HG02798 (cell line): Measurements from ENCODE around the gene AVEN.
"Not testable (repeated sequence)": the region's sequence is repeated elsewhere in the genome, so short reads cannot be mapped to it uniquely, and the experiment has no call there.

Experiments
- ATAC-seq: cut with Tn5 transposase; IDR thresholded peaks from one replicate; pipeline ENCODE4 v1.9.1; 2021; ENCODE audit warnings: mild to moderate bottlenecking; ENCODE audit not compliant: unreplicated experiment, poor library complexity

The AVEN gene

DNA sequence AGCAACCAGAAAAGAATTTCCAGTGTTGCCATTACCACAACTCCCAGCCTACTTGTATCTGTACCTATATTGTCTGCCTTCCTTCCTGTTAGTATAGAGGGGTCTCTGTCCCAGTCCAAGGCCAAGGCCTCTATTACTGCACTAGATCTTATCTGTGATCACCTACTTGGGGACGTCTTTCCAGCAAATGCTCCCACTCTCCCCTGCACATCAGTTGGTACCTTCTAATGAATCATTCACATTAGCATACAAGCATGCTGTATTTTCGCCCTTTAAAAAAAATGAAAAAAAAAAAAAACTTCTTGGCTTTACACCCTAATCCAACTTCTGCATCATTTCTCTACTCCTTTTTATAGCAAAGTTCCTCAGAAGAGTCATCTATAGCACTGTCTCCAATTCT, 4.8 kb upstream of the AVEN start:
- no peak for ATAC-seq

GRCh38 chr15:34043391-34043790, 4.4 kb upstream of the AVEN start:
- no peak for ATAC-seq

- no peak for ATAC-seq
Observed at GRCh38 chr15:34039790-34040113, 748 bp upstream of the AVEN start.

DNA sequence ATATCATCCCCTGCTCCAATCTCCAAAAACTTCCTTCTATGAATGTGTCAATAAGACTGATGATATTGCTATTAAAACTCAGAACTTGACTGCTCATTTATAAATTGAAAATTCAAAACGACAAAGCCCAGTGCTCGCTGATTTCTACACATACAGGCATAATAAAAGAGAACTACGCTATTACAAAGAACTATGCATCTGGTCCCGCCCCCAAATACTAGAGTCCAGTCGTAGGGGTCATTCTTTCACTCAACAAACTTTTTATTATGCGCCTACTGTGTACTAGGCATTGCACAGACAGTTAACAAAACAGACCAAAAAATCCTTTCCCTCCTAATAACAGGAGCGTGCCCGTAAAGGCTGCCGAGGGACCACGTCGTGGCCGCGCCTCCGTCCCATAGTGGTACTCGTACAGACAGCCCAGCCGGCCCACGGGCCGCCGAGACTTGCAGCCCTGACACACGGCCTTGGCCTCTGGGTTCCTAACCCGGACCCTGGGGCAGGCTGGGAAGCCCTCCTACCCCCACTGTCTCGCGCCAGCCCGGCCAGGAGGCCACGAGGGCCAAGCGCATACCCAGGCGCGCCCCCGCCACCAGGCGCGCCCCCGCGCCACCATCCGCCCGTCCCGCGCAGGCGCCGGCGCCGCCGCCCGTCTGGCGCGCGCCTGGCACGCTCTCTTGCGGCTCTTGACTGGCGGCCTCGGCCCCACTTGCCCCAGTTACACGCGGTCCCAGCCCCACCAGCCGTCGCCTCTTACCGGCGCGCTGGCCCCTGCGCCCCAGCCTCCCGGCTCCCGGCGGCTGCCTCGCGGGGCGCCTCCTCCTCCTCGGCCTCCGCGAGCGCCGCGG, 757 bp downstream of the AVEN start:
- ATAC-seq: peak; percentile 85

- no peak for ATAC-seq
Observed at GRCh38 chr15:34031987-34032760, 6.8 kb downstream of the AVEN start.

DNA sequence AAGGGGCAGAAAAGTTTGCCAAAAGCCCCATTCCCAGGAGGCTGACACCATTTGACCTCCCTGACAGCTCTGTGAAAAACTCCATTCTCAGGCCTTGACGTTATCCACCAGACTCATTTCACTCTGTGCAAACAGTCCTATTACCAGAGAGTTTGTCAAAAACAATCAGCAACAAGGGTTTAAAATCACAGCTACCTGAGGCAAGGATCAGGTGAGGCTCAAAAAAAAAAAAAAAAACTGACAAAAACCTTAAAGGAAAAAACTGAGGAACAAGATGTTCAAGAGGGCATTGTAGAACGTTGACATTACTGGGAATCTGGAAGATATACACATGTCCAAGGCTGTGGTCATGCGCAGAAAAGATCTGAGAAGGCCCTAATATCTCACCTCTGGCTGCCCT, 11.4 kb downstream of the AVEN start:
- ATAC-seq: no peak

- no peak for ATAC-seq
Observed at GRCh38 chr15:34025252-34025651, 13.8 kb downstream of the AVEN start.

- ATAC-seq: no peak
Observed at GRCh38 chr15:34023907-34024306, 15.1 kb downstream of the AVEN start.

DNA sequence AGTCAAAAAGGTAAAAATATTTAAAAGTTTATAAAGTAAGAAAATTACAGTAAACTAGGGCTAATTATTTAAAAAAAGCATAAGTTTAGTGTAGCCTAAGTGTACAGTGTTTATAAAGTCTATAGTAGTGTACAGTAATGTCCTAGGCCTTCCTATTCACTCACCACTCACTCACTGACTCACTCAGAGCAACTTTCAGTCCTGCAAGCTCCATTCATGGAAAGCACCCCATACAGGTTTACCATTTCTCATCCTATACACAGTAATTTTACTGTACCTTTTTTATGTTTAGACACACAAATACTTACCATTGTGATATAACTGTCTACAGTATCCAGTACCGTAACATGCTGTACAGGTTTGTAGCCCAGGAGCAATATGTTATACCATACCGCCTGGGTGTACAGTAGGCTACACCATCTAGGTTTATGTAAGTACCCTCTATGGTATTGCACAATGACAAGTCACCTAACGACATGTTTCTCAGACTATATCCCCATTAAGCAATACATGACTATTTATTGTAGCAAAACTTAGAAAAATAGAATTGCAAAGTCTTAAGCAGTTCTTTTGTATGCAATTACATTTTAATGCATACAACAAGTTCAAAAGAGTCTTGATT, 19.5 kb downstream of the AVEN start:
- ATAC-seq: no peak

GRCh38 chr15:34018738-34019137, 20.3 kb downstream of the AVEN start:
- ATAC-seq: not testable (repeated sequence)

GRCh38 chr15:34018021-34018645, 20.9 kb downstream of the AVEN start:
- no peak for ATAC-seq

DNA sequence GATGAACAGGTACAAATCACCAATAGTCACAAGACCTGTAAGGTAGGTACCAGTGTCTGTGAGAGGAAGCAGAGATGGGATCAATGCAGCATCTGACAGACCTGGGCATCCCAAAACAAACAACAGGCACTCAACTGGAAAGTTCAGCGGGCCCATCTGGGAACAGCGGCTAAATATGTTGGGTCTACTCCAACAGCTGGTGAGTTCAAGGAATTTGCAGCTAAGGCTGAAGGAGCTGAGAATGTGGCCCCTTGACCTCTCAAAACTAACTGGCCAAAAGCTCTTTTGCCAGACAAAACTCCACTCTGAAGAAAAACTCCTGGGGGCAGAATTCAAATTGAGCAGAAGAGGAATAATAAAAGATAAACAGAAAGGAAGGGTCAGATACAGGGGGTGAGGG, 24.4 kb downstream of the AVEN start:
- no peak for ATAC-seq

- ATAC-seq: no peak
Observed at GRCh38 chr15:34013746-34014145, 25.3 kb downstream of the AVEN start.

GRCh38 chr15:34012461-34013028, 26.5 kb downstream of the AVEN start:
- ATAC-seq: no peak

- ATAC-seq: no peak
Observed at GRCh38 chr15:34011481-34011880, 27.5 kb downstream of the AVEN start.

GRCh38 chr15:34010921-34011320, 28.1 kb downstream of the AVEN start:
- ATAC-seq: no peak

- no peak for ATAC-seq
Observed at GRCh38 chr15:34009656-34010055, 29.3 kb downstream of the AVEN start.

DNA sequence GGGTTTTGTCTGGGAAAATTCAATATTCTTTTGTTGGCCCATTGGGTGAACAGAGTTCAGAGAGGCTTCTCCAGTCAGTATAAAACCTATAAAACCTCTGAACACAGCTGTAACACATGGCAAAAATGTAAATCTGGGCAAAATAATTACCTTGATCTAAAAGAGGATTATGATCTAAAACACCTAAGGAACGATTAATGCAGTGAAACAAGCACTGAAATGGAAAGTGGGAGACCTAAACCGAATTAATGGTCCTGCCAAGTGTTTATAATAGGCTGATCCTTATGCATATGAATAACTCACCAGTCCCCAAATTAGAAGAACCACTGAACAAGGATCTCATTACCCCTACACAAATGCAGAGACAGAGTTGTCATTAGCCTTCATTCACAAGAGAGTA, 32.6 kb downstream of the AVEN start:
- no peak for ATAC-seq

DNA sequence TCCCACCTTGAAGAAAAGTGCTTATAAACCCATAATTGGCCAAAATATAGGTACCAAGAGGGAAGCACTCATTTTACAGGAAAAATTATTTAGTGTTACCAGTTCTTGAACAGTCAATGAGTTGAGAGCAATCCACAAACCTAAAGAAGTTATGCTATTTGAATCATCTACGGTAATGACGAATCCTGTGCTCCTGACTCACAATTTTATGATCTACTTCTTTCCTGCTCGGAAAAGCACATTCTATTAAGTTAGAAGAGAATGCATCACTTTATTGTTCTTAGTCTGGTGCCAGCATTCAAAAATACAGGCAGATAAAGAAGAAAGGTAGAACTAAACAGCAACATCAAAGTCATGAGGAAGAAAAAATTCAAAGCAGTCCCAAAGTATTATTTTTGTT, 37.5 kb downstream of the AVEN start:
- no peak for ATAC-seq

DNA sequence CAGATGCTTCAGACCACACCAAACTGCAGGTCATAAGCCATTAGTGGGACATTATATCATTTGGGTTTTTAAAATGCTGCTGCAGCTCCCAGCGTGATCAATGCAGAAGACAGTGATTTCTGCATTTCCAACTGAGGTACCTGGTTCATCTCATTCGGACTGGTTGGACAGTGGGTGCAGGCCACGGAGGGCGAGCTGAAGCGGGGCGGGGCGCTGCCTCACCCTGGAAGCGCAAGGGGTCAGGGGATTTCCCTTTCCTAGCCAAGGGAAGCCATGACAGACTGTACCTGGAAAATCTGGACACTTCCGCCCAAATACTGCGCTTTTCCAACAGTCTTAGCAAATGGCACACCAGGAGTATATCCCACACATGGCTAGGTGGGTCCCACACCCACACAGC, 43.3 kb downstream of the AVEN start:
- not testable (repeated sequence) for ATAC-seq
